HepG2 (cell line): ENCODE results near the gene PERCC1. TPM values are rescaled to one million over a fixed set of nuclear protein-coding genes. Genes with fewer than 3 reads are reported as not detected.
A peak's percentile ranks its signal among the peaks of the same experiment; 100 is the strongest.

Experiments
- AKAP8 ChIP-seq: sonication (generic); formaldehyde crosslinking; IDR thresholded peaks from 2 replicates; pipeline ENCODE4 v1.5.1; 2020; ENCODE audit warnings: mild to moderate bottlenecking, missing genetic modification reagents
- CAMTA2 ChIP-seq: sonication (generic); formaldehyde crosslinking; IDR thresholded peaks from 2 replicates; pipeline ENCODE4 v1.4.0; 2020; ENCODE audit warnings: mild to moderate bottlenecking, missing genetic modification reagents, borderline replicate concordance
- CEBPG ChIP-seq: IDR thresholded peaks from 2 replicates; pipeline ENCODE4 v1.6.1; 2016
- HOXA7 ChIP-seq: sonication (generic); formaldehyde crosslinking; IDR thresholded peaks from 2 replicates; pipeline ENCODE4 v1.8.1; 2022; ENCODE audit warnings: mild to moderate bottlenecking, missing genetic modification reagents, moderate library complexity
- IKZF4 ChIP-seq: sonication (generic); formaldehyde crosslinking; IDR thresholded peaks from 2 replicates; pipeline ENCODE4 v1.5.1; 2020; ENCODE audit warnings: borderline replicate concordance, mild to moderate bottlenecking, low read depth, missing genetic modification reagents; ENCODE audit errors: not compliant biosample characterization
- JUN ChIP-seq: sonication (generic); formaldehyde crosslinking; IDR thresholded peaks from 2 replicates; pipeline ENCODE4 v1.4.0; 2020; ENCODE audit warnings: mild to moderate bottlenecking, missing genetic modification reagents
- KAT7 ChIP-seq: IDR thresholded peaks from 2 replicates; pipeline ENCODE4 v1.6.1; 2018; ENCODE audit warnings: borderline replicate concordance, missing compliant biosample characterization
- MBD4 ChIP-seq: IDR thresholded peaks from 2 replicates; pipeline ENCODE4 v1.6.1; 2012; ENCODE audit warnings: low read length, inconsistent platforms, borderline replicate concordance
- MTA1 ChIP-seq: sonication (generic); formaldehyde crosslinking; IDR thresholded peaks from 2 replicates; pipeline ENCODE4 v1.4.0; 2020; ENCODE audit warnings: missing genetic modification reagents, mild to moderate bottlenecking, borderline replicate concordance
- NCOA5 ChIP-seq: sonication (generic); formaldehyde crosslinking; IDR thresholded peaks from 2 replicates; pipeline ENCODE4 v1.4.0; 2020; ENCODE audit warnings: missing genetic modification reagents
- PHB2 ChIP-seq: fragments of 450-650 bp; IDR thresholded peaks from 2 replicates; pipeline ENCODE4 v1.6.1; 2018; ENCODE audit not compliant: partially characterized antibody
- PLRG1 ChIP-seq: fragments of 450-650 bp; conservative IDR thresholded peaks from 2 replicates; pipeline ENCODE4 v1.6.1; 2016
- SAP130 ChIP-seq: IDR thresholded peaks from 2 replicates; pipeline ENCODE4 v1.6.1; 2016; ENCODE audit warnings: low read depth
- SMAD9 ChIP-seq: sonication (generic); formaldehyde crosslinking; IDR thresholded peaks from 2 replicates; pipeline ENCODE4 v1.5.1; 2020; ENCODE audit warnings: mild to moderate bottlenecking, missing genetic modification reagents
- SP4 ChIP-seq: sonication (generic); formaldehyde crosslinking; IDR thresholded peaks from 2 replicates; pipeline ENCODE4 v1.8.1; 2023; ENCODE audit warnings: mild to moderate bottlenecking, missing genetic modification reagents
- TFE3 ChIP-seq: IDR thresholded peaks from 2 replicates; pipeline ENCODE4 v1.6.1; 2016
- ZBED4 ChIP-seq: sonication (generic); formaldehyde crosslinking; IDR thresholded peaks from 2 replicates; pipeline ENCODE4 v1.4.0; 2020; ENCODE audit warnings: missing genetic modification reagents, borderline replicate concordance
- ZNF20 ChIP-seq: sonication (generic); formaldehyde crosslinking; IDR thresholded peaks from 2 replicates; pipeline ENCODE4 v1.4.0; 2020; ENCODE audit warnings: mild to moderate bottlenecking, moderate library complexity, missing genetic modification reagents
- ZNF207 ChIP-seq: fragments of 450-650 bp; IDR thresholded peaks from 2 replicates; pipeline ENCODE4 v1.6.1; 2016; ENCODE audit warnings: antibody characterized with exemption, borderline replicate concordance
- ZNF446 ChIP-seq: sonication (generic); formaldehyde crosslinking; IDR thresholded peaks from 2 replicates; pipeline ENCODE4 v1.5.0; 2020; ENCODE audit warnings: mild to moderate bottlenecking, missing genetic modification reagents
- ZNF704 ChIP-seq: sonication (generic); formaldehyde crosslinking; IDR thresholded peaks from 2 replicates; pipeline ENCODE4 v1.8.1; 2023; ENCODE audit warnings: mild to moderate bottlenecking, inconsistent platforms, moderate library complexity, missing genetic modification reagents, borderline replicate concordance
- ZNF83 ChIP-seq: sonication (generic); formaldehyde crosslinking; IDR thresholded peaks from 2 replicates; pipeline ENCODE4 v1.4.0; 2020; ENCODE audit warnings: missing genetic modification reagents, mild to moderate bottlenecking, borderline replicate concordance
- polyA plus RNA-seq, 8 experiments: library from polyadenylated mRNA; depleted of rRNA in 3 of 8; stranded (reverse) in 7 of 8; unstranded in 1 of 8; fragments of >200 nt; fragmentation: Illumina TruSeq in 4 of 8; extraction: Trizol in 4 of 8; gene quantifications; 2 replicates each; pipeline versions ENCODE4 v1.2.1 to v1.2.3, GENCODE V29; 2011 to 2016; ENCODE audit warnings: low read depth in 4 of 8, missing spikeins in 1 of 8, mixed read lengths in 1 of 8; ENCODE audit not compliant: insufficient read depth in 1 of 8
- total RNA-seq, 5 experiments: library from RNA; depleted of rRNA; stranded (reverse); fragments of >200 nt; fragmentation: Illumina TruSeq; extraction: Trizol; gene quantifications; 2 replicates each; pipeline ENCODE4 v1.2.3, GENCODE V29; 2016; ENCODE audit warnings: low read depth in 1 of 5
- TF ChIP-seq, protein P1 (sequence below): sonication (generic); formaldehyde crosslinking; IDR thresholded peaks from 2 replicates; pipeline ENCODE4 v1.5.1; 2020; ENCODE audit warnings: missing genetic modification reagents, mild to moderate bottlenecking, borderline replicate concordance

The PERCC1 gene
- total and polyA plus RNA-seq, 2 of the 13 experiments (the other 11 are each of a cell fraction or from before 2014, with no cell fraction given): 0.15 TPM; not detected in 1

- TF ChIP-seq, protein P1, sequence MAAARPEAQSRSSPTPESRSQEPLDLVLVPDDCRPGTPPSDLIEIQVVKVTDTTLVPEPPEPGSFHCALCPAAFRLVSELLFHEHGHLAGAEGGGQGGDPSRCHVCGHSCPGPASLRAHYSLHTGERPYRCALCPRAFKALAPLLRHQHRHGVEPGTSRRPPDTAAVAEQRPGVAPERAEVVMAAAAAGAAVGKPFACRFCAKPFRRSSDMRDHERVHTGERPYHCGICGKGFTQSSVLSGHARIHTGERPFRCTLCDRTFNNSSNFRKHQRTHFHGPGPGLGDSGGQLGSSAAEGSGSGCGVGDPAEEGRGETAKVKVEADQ (CRISPR knock-in tag): no peak
- no peak for TF ChIP-seq SP4 (CRISPR knock-in tag)
- TF ChIP-seq CEBPG (CRISPR knock-in tag): 0 out of 2 replicates have a peak, but pooled peaks have one; percentile 22
- peak; percentile 65; the same call in 1 of the 2 replicates for TF ChIP-seq TFE3 (CRISPR knock-in tag)
- TF ChIP-seq NCOA5: no peak
- TF ChIP-seq ZNF704 (CRISPR knock-in tag): no peak
- peak; percentile 70; the same call in 1 of the 2 replicates for TF ChIP-seq SAP130 (CRISPR knock-in tag)
- TF ChIP-seq HOXA7 (CRISPR knock-in tag): no peak
- TF ChIP-seq CAMTA2 (CRISPR knock-in tag): no peak
- no peak; the same call in 1 of the 2 replicates for TF ChIP-seq ZBED4
- no peak for TF ChIP-seq IKZF4 (CRISPR knock-in tag)
- no peak for TF ChIP-seq PLRG1
- TF ChIP-seq SMAD9 (CRISPR knock-in tag): no peak
- no peak for TF ChIP-seq ZNF446 (CRISPR knock-in tag)
- TF ChIP-seq KAT7: no peak
- peak; percentile 48; the same call in 1 of the 2 replicates for TF ChIP-seq JUN (CRISPR knock-in tag)
- TF ChIP-seq MBD4: no peak
- no peak for TF ChIP-seq ZNF207
- TF ChIP-seq MTA1 (CRISPR knock-in tag): peak; percentile 83; the same call in 1 of the 2 replicates
- no peak for TF ChIP-seq PHB2
- no peak for TF ChIP-seq ZNF20 (CRISPR knock-in tag)
- no peak for TF ChIP-seq AKAP8 (CRISPR knock-in tag)
- TF ChIP-seq ZNF83: no peak
Observed at GRCh38 chr16:1430759-1431496, at the start of gene PERCC1 (continued).
